ENCODE measurements around the gene FHIT.
"Not testable (repeated sequence)": the region's sequence is repeated elsewhere in the genome, so short reads cannot be mapped to it uniquely, and the experiment has no call there.

FHIT gene

GRCh38 chr3:60909526-60909925 is 341.7 kb downstream of the FHIT start:
- no peak for DNase-seq

DNA sequence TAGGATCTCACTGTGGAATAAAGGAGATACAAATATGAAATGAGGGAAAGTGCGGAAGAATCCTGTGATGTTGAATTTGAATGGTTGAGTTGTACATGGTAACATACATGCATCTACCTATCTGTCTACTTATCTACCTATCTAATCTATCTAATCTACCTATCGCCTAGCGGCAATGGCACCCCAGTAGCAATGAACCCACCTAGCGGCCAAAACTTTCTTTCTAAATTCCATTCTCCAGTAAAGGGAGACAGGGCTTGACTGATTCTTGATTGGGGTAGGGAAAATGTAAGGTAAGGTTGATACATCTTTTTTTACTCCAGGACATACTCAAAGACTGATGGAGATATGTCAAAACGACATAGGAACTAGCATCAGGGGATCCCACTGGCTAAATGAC is 345.0 kb downstream of the FHIT start:
- DNase-seq: no peak

DNA sequence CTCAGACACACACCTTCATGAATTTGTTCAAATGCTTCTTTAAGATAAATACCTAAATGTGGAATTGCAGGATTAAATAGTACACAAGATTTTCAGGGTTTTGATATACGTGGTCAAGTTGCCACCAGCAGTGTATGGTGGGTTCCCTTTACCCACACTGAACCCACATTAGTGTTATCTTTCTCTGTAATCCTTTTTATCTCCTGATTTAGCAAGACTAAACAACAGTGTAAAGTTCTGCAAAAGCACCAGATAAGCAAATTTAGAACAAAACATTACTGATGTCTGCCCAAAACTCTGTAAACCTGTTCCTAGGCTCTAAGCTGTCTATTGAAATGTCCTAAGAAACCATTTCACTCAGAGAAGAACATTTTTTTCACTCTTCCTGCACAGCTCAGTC is 352.9 kb downstream of the FHIT start:
- DNase-seq: no peak

DNA sequence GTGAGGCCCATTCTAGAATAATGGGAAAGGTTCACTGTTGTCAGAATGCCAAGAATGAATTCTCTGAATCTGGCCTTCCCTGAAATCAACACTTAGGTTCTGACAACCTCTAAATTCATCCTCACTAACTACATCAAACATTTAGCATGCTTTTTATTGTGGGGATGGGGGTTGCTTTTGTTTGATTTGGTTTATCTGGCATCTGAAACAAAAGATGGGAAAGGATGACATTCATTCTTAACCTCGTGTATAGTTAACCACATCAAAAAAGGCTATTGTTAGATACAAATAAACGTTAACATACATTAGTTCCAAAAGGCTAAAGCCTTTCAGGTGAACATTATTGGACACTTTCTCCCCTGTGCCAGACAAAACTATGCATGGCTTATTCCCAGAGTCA is 357.3 kb downstream of the FHIT start:
- DNase-seq: no peak

DNA sequence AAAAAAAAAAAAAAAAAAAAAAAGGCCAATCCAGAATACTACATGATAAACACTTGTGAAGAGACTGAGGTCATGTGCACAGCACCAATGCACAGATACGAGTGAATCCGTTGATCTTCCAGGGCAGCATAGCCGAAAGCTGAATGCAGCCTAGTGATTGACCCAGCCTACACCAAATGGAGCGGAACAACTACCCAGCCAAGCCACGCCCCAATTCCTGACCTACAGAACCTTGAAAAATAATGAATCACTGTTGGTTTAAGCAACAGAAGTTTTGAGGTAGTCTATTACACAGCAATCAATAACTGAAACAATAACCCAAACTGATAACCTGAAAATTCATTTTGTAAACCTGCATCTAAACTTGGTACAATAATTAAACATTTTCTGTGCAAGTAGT is 361.0 kb downstream of the FHIT start:
- DNase-seq: no peak

GRCh38 chr3:60888952-60889351 is 362.3 kb downstream of the FHIT start:
- not testable (repeated sequence) for DNase-seq

- DNase-seq: no peak
Observed at GRCh38 chr3:60887574-60887973, 363.7 kb downstream of the FHIT start.

DNA sequence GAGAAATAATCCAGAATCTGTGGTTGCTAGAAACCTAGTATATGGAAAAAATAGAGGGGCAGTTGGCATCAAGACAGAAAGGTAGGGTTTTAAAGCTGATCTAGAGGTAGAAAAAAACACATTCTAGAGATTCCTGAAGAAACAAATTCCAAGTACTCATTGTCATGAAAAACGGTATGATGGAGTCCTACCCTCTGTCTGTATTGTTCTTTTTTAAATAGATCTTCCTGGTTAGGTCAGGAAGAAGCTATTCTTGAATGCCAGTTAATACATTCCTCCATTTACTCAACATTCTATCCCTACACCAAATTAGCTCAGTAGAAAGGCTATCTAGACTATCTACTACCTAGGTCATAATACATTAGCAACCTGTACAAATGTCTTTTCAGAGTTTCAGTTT is 364.7 kb downstream of the FHIT start:
- DNase-seq: no peak

- no peak for DNase-seq
Observed at GRCh38 chr3:60884005-60884404, 367.2 kb downstream of the FHIT start.

DNA sequence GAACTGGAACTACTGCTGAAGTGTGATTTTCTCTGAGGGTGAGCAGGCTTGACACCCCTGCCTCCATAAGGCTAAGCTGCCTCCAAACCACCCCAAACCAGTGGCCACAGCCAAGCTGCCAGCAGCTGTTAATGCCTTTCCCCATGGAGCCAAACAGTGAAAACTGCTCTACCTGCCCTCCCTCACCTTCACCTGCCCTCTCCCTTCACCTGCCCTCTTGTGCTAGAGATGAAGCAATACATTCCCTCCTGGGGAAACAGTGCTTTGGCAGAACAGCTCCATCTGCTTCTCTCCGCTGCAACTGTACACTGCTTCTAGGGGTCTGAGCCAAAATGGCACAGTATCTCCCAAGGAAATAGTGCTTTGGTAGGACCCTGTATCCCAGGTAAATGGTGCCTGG is 374.1 kb downstream of the FHIT start:
- no peak for DNase-seq

DNA sequence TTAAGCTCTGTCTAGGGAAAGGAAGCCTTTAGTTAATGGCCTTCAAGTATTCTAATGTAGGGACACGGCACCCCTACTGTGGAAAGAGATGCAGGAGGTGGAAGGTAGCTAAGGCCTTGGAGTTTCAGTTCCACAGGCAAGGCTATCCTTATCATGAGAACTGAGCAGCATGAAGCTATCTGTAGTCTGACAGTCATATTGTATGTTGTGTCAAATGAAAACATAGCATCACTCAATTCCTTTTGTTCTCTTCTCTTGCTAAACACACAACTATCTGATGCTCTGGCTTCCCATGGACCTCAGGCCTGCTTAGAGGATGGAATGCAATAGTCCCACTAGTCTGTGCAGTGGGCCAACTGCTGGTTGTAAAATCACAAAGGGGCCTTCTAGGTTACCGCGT is 380.9 kb downstream of the FHIT start:
- no peak for DNase-seq

GRCh38 chr3:60867200-60867599 is 384.1 kb downstream of the FHIT start:
- DNase-seq: no peak

DNA sequence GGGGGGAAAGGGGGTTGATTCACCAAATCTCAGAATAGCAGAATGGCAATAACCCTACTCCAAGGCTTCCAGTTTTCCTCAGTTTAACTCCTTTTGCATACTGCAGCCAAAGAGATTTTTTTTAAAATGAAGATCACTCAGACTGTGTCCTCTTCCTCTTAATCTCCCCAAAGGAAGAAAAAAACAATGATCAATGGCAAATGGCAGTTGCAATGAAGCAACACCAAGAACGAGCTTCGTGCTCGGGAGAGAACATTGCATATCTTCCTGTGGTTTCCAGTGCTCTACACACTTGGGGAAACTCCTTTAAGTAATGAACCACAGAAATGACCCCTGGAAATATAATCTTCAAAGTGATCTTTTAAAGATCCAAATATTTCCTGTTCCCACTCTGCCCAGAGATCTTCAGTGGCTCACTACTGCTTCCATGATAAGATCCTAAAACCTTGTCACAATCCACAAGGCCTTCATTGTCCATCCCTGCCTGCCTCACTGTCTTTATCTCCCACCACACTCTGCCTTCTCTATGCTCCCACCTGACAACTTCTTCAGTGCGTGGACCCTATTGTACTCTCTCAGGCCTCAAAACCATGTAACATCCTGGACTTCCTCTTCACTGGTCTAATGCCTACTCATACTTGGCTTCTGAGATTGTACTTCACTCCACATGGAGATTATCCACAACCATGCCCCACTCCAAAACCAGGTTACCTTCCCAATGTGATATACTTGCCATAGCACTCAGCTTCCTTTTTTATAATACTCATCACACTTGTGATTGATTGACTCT is 394.8 kb downstream of the FHIT start:
- DNase-seq: no peak

- DNase-seq: no peak
Observed at GRCh38 chr3:60855250-60855649, 396.0 kb downstream of the FHIT start.

DNA sequence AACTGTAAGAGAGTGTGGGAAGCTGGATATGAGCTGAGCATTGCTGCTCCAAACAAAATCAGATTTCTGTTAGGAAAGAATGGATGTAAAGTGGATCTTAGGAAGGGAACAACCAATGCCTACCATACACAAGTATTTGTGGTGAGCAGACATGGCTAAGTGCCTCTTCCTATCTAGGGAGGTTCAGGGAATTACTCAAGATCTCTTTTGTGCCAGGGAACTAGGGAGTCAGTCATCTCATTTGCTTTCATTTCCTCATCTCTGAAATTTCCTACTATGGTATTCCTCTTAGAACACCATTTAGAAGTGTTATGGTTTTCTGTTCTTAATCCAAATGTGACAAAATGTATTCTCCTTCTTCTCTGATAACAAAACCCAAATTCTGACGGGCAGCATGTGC is 396.5 kb downstream of the FHIT start:
- no peak for DNase-seq

DNA sequence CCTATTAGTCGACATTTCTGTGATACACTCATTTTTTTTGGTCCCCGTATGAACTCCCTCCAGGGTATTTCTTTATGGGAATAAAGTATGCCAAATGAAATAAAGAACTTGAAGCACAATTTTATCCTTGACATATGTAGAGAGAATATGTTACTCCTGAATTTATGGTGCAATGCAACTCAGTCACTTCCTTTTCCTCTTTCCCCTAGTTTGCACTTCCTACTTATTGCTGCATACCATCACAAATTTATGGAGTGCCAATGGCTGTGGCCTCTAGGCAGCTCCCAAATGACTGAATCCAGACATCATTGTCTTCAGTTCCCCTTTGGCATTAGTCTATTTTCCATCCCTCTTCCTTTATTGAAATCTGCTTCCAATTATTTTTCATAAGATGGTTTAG is 403.5 kb downstream of the FHIT start:
- DNase-seq: no peak

DNA sequence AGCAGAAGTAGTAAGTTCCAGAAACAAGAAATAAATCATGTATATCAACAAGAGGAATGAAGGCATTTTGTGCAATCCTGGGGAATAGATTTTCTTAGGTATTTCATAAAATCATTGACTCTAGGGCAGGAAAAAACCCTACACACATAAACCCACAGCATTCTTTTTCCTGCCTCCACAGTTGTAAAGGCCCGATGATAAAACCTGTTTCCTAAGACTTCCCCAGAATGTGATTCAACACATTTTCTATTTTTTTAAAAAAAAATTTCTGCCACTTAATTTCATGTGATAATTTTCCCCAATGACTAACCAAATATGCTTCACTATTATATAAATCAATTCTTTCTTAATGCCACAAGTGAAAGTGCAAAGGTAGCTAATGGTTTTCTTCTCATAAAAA is 407.0 kb downstream of the FHIT start:
- DNase-seq: no peak

DNA sequence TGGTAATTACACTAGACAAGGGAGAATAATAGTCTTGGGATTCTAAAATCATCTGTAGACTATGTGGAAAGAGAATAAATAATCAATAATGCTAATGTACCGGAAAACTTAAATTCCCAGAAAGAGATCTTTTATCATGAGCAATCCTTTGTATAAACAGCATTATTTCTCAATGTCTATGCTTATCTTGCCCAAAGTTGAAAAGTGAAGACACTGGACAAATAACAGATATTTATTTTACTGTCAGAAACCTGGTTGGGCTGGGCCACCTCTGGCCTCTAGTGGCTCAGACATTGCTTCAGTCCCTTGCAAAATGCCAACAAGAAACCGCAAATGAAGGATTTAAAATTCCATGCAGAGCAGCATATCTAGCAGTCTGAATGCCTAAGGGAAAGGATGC is 409.9 kb downstream of the FHIT start:
- no peak for DNase-seq

DNA sequence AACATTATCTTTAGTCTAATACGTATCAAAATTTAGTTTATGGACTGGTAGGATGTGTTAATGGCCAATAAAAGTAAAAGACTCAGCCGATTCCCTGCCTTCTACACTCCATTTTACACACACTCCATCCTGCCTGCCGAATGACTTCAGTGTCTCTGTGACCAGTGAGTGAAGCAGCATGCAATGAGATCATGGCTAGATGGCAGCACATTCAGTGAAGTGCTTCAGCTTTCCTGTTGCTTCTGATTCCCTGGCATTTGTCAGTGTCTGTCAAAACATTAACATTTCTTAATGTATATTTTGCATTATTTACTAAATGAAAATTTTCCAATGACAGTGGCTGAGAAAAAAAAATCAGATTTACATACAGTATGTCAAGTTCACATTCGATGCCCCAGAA is 412.0 kb downstream of the FHIT start:
- DNase-seq: no peak

DNA sequence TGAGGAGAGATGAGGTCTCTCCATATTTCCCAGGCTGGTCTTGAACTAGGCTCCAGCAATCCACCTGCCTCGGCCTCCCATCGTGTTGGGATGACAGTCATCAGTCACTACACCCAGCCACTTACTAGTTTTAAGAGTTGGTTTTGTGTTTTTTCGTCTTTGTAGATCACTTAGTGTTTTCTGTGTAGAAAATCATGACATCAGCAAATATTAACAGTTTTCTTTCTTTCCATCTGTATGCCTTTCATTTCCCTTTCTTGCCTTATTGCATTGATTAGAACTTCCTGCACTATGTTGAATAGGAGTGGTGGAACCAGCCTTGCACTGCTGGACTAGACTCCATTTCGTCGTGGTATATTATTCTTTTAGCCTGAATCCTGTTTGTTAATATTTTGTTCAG is 415.5 kb downstream of the FHIT start:
- DNase-seq: no peak

GRCh38 chr3:60829058-60829457 is 422.2 kb downstream of the FHIT start:
- no peak for DNase-seq

DNA sequence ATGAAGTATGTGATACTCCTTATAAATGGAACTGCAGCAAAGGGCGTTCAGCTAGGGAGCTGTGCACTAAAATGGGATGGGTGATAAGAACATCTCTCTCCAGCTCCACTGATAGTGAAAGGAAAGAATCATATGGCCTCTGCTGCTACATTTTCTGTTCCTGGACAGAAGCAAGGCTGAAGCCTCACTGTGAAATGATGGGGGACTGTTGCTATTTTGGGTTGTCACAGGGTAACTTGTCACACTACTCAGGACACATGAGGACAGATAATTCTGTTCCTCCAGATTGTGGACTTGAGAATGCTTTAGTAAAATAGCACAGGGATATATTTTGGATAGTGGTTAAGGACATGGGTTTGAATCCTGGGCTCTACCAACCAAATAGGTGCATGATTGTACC is 423.6 kb downstream of the FHIT start:
- no peak for DNase-seq

DNA sequence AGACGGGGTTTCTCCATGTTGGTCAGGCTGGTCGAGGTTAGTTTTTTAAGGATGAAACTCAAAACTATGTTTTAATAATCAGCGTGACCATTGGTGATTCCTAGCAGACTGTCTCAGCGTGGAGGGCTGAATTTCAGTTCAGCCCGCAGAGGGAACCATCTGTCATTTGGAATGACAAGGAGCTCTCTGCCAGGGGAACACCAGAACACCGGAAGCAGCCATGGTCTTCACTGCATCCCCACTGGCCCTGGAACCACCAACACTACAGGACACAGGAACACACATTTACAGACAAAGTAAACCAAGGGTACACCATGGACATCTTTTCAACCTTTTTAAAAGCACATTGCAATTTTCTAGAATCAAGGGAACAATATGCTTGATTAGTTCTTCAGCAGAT is 424.7 kb downstream of the FHIT start:
- no peak for DNase-seq

GRCh38 chr3:60812502-60812901 is 438.8 kb downstream of the FHIT start:
- DNase-seq: no peak

DNA sequence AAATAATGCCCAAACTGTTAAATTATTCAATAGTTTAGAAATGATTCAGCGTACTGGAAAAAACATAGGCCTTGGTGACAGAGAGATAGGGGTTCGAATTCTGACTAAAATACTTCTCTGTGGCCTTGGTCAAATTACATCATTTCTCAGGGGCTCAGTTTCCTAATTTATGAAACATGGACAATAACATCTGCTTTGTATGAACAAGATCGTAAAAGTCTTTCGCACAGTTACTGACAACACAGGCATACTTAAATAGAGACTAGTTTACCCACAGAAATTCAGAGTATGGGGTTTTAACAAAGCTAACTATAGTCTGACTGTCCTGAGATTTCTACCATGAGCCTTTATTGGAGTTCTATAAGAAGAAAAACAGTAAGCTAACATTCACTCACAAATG is 440.4 kb downstream of the FHIT start:
- DNase-seq: no peak
